ENCODE data around the gene BTBD9.

DNA sequence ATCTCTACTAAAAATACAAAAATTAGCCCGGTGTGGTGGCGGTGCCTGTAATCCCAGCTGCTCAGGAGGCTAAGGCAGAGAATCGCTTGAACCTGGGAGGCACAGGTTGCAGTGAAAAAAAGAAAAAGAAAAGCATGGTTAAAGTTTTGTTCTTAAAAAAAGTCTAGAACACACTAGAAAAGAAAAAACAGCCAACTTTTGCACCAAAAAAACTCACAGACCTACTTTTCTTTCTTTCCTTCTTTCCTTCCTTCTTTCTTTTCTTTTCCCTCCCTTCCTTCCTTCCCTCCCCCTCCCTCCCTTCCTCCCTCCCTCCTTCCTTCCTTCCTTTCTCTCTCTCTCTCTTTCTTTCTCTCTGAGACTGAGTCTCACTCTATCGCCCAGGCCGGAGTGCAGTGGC lies 204.4 kb downstream of the BTBD9 start:
- TF ChIP-seq ZNF274 (IDR thresholded peaks at IDR 0.05; ENCODE audit: low read depth, low read length), result no peak
- TF ChIP-seq YY1 (IDR thresholded peaks at IDR 0.05; ENCODE audit: insufficient read depth, insufficient read length), result no peak

All from NT2/D1 (cell line).